Measurements from ENCODE around the gene PIGU.
"Not testable (repeated sequence)": the region's sequence is repeated elsewhere in the genome, so short reads cannot be mapped to it uniquely, and the experiment has no call there.

The PIGU gene

GRCh38 chr20:34618676-34619075 lies 58.2 kb downstream of the PIGU start:
- DNase-seq, result no peak

GRCh38 chr20:34616913-34617312 lies 60.0 kb downstream of the PIGU start:
- not testable (repeated sequence) for DNase-seq

- DNase-seq, result no peak
Measured at GRCh38 chr20:34615477-34615876, 61.4 kb downstream of the PIGU start.

GRCh38 chr20:34611976-34612375 lies 64.9 kb downstream of the PIGU start:
- DNase-seq, result not testable (repeated sequence)

GRCh38 chr20:34607066-34607465 lies 69.8 kb downstream of the PIGU start:
- DNase-seq, result no peak

GRCh38 chr20:34604980-34605788 lies 71.7 kb downstream of the PIGU start:
- peak; percentile 40 for DNase-seq

GRCh38 chr20:34600892-34601653 lies 75.8 kb downstream of the PIGU start:
- DNase-seq, result no peak

- no peak for DNase-seq
Measured at GRCh38 chr20:34595377-34596184, 81.3 kb downstream of the PIGU start.

- DNase-seq, result no peak
Measured at GRCh38 chr20:34586488-34587163, 90.3 kb downstream of the PIGU start.

- no peak for DNase-seq
Measured at GRCh38 chr20:34585019-34585418, 91.9 kb downstream of the PIGU start.

- DNase-seq, result no peak
Measured at GRCh38 chr20:34583544-34583943, 93.3 kb downstream of the PIGU start.

GRCh38 chr20:34582911-34583310 lies 94.0 kb downstream of the PIGU start:
- no peak for DNase-seq

GRCh38 chr20:34582221-34582620 lies 94.7 kb downstream of the PIGU start:
- DNase-seq, result no peak

- no peak for DNase-seq
Measured at GRCh38 chr20:34581341-34582184, 95.3 kb downstream of the PIGU start.

- no peak for DNase-seq
Measured at GRCh38 chr20:34579979-34580940, 96.6 kb downstream of the PIGU start.

GRCh38 chr20:34579191-34579978 lies 97.5 kb downstream of the PIGU start:
- peak; percentile 49 for DNase-seq

GRCh38 chr20:34578521-34578920 lies 98.4 kb downstream of the PIGU start:
- peak; percentile 41 for DNase-seq

- no peak for DNase-seq
Measured at GRCh38 chr20:34578025-34578424, 98.9 kb downstream of the PIGU start.

GRCh38 chr20:34577061-34577460 lies 99.8 kb downstream of the PIGU start:
- no peak for DNase-seq

GRCh38 chr20:34575756-34576155 lies 101.1 kb downstream of the PIGU start:
- no peak for DNase-seq

Measured in NCI-H82 (cell line).